HG02588 (cell line): ENCODE results near the gene SEMA6D.

Experiments
- ATAC-seq: cut with Tn5 transposase; IDR thresholded peaks from one replicate; pipeline ENCODE4 v1.9.1; 2021; ENCODE audit warnings: mild to moderate bottlenecking, moderate library complexity; ENCODE audit not compliant: unreplicated experiment

SEMA6D gene

DNA sequence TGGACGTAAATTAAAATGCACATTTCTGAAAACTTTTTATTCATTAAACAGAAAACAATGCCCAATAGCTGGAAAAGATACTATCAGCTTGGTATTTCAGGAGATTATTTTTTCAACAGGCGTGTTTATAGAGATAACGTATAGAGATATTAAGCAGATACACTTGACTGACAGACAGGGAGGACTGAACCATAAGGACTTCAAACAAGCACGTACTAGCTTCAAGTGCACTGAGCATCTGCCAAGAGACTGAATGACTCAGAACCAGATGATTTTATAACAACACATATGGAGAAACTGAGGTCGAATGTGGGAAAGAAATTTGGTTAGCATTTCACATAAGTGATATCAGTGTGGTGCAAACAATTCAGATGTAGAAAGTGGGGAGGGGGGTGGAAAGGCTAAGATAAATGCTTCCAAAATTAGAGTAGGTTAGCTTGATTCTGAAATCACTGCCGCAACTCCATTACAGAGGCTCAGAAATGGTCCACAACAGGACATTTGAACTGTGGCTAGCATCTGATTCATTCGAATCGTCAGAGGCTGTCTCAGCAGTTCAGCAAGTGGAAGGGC is 103.5 kb downstream of the SEMA6D start:
- no peak for ATAC-seq

DNA sequence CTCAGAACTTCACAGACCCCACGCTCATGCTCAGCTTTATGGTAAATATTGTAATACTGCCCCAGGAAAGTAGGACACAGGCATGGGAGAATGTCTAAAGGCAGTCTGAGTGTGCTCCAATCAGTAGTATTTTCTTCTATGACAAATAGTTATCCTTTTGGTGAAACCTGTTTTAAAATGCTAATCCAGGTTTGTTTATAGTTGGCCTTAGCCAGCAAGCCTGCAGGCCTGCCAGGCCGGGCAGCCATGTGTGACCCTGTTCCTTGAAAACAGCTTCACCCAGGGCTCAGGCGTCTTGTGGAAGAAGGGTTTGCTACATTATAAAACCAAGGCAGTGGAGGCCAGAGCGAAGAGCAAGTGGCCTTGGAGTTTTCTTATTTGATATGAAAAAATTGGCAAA is 104.7 kb downstream of the SEMA6D start:
- no peak for ATAC-seq
